ENCODE data around the gene TNS3.
A peak's percentile ranks its signal among the peaks of the same experiment; 100 is the strongest.

Gene TNS3

GRCh38 chr7:47323904-47324303 is 258.0 kb downstream of the TNS3 start:
- H3K4me3 ChIP-seq (ENCODE audit: low read depth, low read length): no peak overlapping the region
- DNase-seq (ENCODE audit: low read depth): no peak
- TF ChIP-seq CTCF (conservative IDR thresholded peaks at IDR 0.05; ENCODE audit: low read depth, low read length): no peak

- no peak for TF ChIP-seq CTCF (conservative IDR thresholded peaks at IDR 0.05; ENCODE audit: low read depth, low read length)
- no peak overlapping the region for H3K4me3 ChIP-seq (ENCODE audit: low read depth, low read length)
- DNase-seq (ENCODE audit: low read depth): no peak
Observed at GRCh38 chr7:47322731-47323130, 259.2 kb downstream of the TNS3 start.

- no peak for DNase-seq (ENCODE audit: low read depth)
- TF ChIP-seq CTCF (conservative IDR thresholded peaks at IDR 0.05; ENCODE audit: low read depth, low read length): no peak
- H3K4me3 ChIP-seq (ENCODE audit: low read depth, low read length): no peak overlapping the region
Observed at GRCh38 chr7:47320296-47320695, 261.6 kb downstream of the TNS3 start.

GRCh38 chr7:47318395-47319182 is 263.3 kb downstream of the TNS3 start:
- TF ChIP-seq CTCF (conservative IDR thresholded peaks at IDR 0.05; ENCODE audit: low read depth, low read length): no peak
- no peak overlapping the region for H3K4me3 ChIP-seq (ENCODE audit: low read depth, low read length)

GRCh38 chr7:47317487-47317886 is 264.4 kb downstream of the TNS3 start:
- TF ChIP-seq CTCF (conservative IDR thresholded peaks at IDR 0.05; ENCODE audit: low read depth, low read length): no peak
- no peak for DNase-seq (ENCODE audit: low read depth)
- H3K4me3 ChIP-seq (ENCODE audit: low read depth, low read length): no peak overlapping the region

More at GRCh38 chr7:47318395-47319182, 263.3 kb downstream of the TNS3 start:
- no peak for DNase-seq (ENCODE audit: low read depth)

GRCh38 chr7:47314728-47315607 is 266.9 kb downstream of the TNS3 start:
- H3K4me3 ChIP-seq (ENCODE audit: low read depth, low read length): peak overlapping the region; percentile 0
- peak; percentile 71 for DNase-seq (ENCODE audit: low read depth)
- no peak for TF ChIP-seq CTCF (conservative IDR thresholded peaks at IDR 0.05; ENCODE audit: low read depth, low read length)

Data from choroid plexus epithelial cell (primary cell).